ENCODE measurements around the gene RNU1-4.
"Not testable (repeated sequence)": the region's sequence is repeated elsewhere in the genome, so short reads cannot be mapped to it uniquely, and the experiment has no call there.

RNU1-4 gene

GRCh38 chr1:16728243-16728949 is 11.9 kb upstream of the RNU1-4 start:
- not testable (repeated sequence) for DNase-seq (ENCODE audit: low read depth in 2 of 2)

GRCh38 chr1:16732254-16732896 is 7.9 kb upstream of the RNU1-4 start:
- DNase-seq (ENCODE audit: low read depth in 2 of 2) = not testable (repeated sequence)

DNA sequence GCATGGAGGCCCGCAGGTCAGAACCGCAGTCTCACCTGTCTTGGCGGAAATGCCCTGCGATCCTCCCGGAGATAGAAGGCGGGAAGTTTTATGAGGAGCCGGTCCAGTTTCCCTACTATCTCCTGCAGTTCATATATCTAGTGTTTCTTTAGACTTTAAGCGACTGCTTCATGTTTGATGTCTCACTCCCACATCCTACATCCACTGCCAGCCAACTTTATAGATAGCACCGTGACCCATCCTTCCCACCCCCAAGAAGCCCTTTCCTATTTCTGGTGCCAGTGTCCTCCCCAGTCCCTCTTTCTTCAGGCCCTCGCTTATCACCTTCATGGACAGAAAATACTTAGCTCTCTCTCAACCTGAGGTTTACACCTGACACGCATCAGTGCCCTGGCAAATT is 914 bp downstream of the RNU1-4 start:
- DNase-seq (ENCODE audit: low read depth in 2 of 2) = not testable (repeated sequence)

GRCh38 chr1:16747660-16748059 is 7.3 kb downstream of the RNU1-4 start:
- not testable (repeated sequence) for DNase-seq (ENCODE audit: low read depth in 2 of 2)

DNA sequence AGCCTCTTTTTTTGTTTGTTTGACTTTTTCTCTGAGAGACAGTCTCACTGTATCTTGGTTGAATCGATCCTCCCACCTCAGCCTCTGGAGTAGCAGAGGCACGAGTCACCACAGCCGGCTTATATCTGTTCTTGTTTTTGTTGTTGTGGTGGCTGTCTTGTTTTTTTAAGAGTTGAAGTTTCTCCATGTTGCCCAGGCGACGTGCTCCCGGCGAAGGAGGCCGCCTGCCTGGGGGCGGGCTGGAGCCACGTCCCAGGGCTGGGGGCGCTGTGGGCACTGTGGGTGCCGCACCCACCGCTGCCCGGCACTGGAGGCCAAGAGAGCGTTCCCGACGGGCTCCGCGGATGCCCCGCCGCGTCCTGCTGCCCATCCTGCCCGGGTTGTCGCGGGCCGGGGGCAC is 8.4 kb downstream of the RNU1-4 start:
- not testable (repeated sequence) for DNase-seq (ENCODE audit: low read depth in 2 of 2)

- not testable (repeated sequence) for DNase-seq (ENCODE audit: low read depth in 2 of 2)
Measured at GRCh38 chr1:16749910-16750888, 9.9 kb downstream of the RNU1-4 start.

DNA sequence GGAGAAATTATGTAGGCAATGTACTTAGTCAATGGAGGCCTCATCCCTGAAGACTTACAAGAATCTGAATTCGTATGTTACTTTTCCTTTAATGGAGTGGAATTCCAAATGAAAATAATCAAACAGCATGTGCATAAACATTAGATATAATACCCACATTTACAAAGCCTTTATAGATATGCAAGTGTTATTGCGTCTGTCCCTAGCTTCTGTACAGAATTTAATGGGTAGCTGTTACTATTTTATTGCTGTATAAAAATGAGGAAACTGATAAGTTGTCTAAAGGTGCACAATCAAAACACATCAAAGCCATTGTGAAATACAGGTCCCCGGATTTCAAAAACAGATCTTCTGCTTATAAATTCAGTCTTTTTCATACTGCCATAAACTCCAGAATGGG is 12.5 kb downstream of the RNU1-4 start:
- DNase-seq (ENCODE audit: low read depth in 2 of 2) = not testable (repeated sequence)

- DNase-seq (ENCODE audit: low read depth in 2 of 2) = not testable (repeated sequence)
Measured at GRCh38 chr1:16755385-16755784, 15.1 kb downstream of the RNU1-4 start.

DNA sequence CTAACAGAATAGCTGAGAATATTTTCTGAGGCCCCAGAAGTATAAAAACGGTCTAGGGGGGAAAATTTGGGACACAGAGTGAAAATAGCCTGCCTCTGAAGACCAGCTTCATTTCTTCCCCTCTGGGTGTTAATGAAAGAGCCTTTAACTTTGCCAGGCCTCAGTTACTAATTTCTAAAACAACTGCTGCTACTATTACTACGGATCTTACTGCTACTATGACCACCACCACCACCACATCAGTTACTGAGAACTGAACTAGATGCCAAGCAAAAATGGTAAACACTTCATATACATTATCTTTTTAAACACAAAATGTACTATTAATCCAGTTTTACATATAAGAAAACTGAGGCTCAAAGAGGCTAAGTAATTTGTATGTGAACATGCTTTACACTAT is 15.6 kb downstream of the RNU1-4 start:
- DNase-seq (ENCODE audit: low read depth in 2 of 2) = not testable (repeated sequence)

- not testable (repeated sequence) for DNase-seq (ENCODE audit: low read depth in 2 of 2)
Measured at GRCh38 chr1:16757574-16757973, 17.3 kb downstream of the RNU1-4 start.

GRCh38 chr1:16758060-16758459 is 17.7 kb downstream of the RNU1-4 start:
- not testable (repeated sequence) for DNase-seq (ENCODE audit: low read depth in 2 of 2)

DNA sequence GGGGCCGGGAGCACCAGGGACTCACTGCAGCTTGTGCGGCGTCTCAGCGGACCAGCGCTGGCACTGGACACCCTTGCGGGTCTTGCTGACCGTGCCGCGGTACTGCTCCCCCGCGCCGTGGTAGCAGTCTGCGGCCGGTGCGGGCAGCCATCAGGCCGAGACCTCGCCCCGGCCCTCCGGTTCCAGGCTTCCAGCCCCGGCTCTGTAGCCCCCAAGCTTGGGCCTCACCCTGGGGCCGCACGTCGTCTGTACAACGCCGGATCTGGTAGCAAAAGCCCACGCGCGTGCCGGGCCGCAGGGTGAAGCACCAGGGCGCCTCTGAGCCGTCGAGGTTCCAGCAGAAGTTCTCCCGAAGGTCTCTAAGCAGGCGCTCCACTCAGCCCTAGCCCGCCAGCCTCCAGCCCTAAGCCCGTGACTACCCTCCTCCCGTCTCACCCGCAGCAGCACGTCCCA is 18.8 kb downstream of the RNU1-4 start:
- not testable (repeated sequence) for DNase-seq (ENCODE audit: low read depth in 2 of 2)

DNA sequence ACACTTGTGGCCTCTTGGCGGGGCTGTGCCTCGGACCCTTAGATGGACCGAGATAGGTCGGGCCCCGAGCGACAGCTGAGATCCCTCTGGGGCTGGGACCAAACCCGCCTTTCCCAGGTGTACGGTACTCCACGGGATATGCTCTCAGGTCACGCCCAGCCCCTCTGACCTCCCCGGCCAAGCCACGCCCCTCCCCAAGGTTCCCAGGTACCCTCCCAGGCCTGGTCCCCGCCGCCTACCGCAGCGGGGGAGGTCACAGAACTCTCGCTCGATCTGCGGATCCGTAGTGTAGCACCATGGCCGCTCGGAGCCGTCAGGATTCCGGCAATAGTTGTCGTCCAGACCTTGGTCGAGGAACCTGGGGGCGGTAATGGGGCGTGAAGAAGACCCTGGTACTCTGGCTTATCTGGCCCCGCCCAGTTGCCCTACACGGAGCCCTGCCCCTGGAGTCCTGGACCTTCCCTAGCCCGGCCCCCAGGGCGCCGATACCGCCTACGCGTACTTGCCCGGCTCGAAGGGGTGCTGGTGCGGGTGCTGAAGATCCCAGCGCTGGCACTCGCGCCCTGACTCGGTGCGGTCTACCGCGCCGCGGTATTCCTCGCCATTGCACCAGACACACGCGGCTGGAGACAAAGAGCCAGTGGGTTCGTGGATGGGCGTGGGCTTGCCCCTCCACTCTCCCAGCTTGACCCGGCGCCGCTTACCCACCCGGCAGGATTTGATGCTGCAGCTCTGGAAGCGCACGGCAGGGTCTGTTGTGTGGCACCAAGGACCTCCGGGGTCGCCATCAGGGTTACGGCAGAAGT is 19.5 kb downstream of the RNU1-4 start:
- not testable (repeated sequence) for DNase-seq (ENCODE audit: low read depth in 2 of 2)

DNA sequence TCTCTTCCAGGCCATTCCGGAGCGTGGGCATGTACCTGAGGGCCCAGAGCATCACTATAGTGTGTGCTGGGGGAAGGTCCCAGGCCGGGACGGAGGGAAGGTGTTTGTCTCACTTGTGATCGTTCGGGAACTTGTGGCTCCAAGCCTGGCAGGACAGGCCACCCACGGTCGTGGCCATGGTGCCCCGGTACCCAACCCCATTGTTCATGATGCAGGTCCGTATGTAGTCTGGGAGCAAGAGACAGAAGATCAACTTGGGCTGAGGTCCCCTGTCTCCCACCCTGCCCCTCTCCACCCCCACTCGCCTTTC is 20.1 kb downstream of the RNU1-4 start:
- not testable (repeated sequence) for DNase-seq (ENCODE audit: low read depth in 2 of 2)

DNA sequence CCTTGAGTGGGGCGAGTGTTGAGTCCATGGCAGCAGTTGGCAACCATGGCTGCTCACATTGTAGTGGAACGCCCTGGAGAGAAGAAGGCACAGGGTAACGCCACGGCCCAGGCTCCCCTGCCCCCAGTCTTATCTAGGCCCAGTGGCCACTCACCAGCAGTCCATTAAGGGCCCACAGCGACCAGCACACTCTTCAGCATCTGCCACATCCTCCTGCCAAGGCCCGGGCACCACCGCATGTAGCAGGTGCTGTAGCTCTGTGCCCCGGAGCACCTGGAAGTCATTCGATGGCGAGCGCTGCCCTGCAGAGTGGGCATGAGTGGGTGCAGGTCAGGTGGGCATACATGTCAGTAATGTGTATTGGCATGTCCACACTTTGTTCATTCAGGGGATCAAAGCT is 20.5 kb downstream of the RNU1-4 start:
- DNase-seq (ENCODE audit: low read depth in 2 of 2) = not testable (repeated sequence)

GRCh38 chr1:16764248-16764819 is 24.0 kb downstream of the RNU1-4 start:
- DNase-seq (ENCODE audit: low read depth in 2 of 2) = not testable (repeated sequence)

DNA sequence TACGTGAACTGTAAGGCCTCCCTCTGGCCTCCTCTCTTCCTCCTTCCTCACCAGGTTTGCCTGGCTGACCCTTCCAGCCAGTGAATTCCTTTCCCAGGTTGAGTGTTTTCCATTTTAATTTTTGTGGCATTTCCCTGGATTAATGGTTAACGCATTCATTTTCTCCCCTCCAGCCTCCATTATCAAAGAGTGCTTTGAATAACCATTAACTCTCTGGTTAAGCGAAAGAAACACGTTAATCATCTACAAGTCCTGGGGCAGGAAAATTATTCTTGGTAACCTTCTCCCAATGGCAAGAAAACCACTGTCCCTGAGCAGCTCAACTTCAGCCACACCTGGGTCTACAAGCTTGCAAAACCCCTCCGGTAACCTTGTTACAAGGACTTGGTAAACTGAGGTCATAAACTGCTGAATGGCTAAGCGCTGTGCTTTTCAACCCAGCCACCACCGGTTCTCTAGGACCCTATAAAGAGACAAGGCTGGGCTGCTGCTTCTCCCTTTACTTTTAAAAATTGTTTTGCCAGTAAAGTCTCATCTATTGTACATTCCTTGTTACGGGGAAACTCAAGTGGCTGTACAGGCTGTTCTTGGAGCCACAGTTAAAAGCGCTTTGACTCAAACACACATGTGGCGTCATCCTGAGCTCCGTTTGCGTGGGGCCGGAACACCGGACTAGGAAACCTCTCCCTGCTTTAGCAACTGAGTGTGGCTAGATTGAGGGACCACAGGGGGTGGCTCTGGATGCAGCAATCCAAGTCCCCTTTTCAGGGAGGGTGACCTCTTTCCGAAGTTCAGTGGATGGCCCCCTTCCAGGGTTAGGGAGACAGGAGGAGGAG is 24.7 kb downstream of the RNU1-4 start:
- DNase-seq (ENCODE audit: low read depth in 2 of 2) = not testable (repeated sequence)

GRCh38 chr1:16765731-16766605 is 25.7 kb downstream of the RNU1-4 start:
- not testable (repeated sequence) for DNase-seq (ENCODE audit: low read depth in 2 of 2)

DNA sequence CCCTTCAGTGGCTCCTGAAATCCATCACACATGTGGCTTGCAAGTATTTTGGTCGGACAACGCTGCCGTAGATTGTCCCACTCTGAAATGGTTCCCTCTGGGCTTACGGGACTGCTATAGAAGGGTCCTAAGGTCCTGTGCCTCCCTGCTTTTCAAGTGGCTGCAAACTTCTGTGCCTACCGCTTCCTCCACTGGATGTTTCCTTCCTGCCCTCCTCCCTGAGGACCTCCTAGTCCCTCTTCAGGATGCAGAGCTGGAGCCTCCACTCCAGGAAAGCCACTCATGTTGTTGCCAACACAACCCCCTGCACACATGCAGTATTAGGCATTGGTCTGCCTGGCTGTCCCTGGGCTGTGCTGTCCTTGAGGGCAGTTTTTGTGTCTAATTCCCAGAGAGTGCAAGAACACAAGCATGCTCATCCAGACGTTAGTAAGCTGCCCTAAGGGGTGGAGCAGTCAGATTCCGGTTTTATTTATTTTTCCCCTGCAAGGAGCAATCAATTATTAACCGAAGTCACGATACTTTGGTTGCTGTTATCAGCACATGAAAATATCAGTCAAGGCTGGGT is 26.5 kb downstream of the RNU1-4 start:
- not testable (repeated sequence) for DNase-seq (ENCODE audit: low read depth in 2 of 2)
